LNCaP clone FGC (cell line): ENCODE measurements around the gene CNNM3.
A peak's percentile ranks its signal among the peaks of the same experiment; 100 is the strongest.

Source experiments
- DNase-seq: peaks from one replicate; pipeline ENCODE4 v3.0.0-alpha.2; 2011; ENCODE audit warnings: low read depth
- H3K4me3 ChIP-seq: 2 replicates; pipeline ENCODE4 v1.5.1; 2011; ENCODE audit warnings: mild to moderate bottlenecking, low read depth, low read length, control low read depth
- CTCF ChIP-seq: IDR thresholded peaks from 2 replicates; pipeline ENCODE4 v1.5.1; 2012; ENCODE audit warnings: mild to moderate bottlenecking; ENCODE audit not compliant: control insufficient read depth, insufficient read depth; ENCODE audit errors: extremely low read depth

The CNNM3 gene

GRCh38 chr2:96816127-96816835 is at the start of gene CNNM3:
CNNM3 (plus strand) TSS chr2:96816268; CDS start chr2:96816278, 10 bp downstream.
- peak; percentile 69 for DNase-seq
- H3K4me3 ChIP-seq = peak within 1 kb of the TSS; percentile 63
- TF ChIP-seq CTCF = peak; percentile 43

- TF ChIP-seq CTCF = no peak
- no peak overlapping the region for H3K4me3 ChIP-seq
- no peak for DNase-seq
These were observed 48.8 kb upstream of the CNNM3 start for GRCh38 chr2:96767135-96767871.

- no peak for DNase-seq
- H3K4me3 ChIP-seq = no peak overlapping the region
- TF ChIP-seq CTCF = no peak
These were observed 47.9 kb upstream of the CNNM3 start for GRCh38 chr2:96768083-96768561.

- H3K4me3 ChIP-seq = no peak overlapping the region
- TF ChIP-seq CTCF = no peak
- peak; percentile 86 for DNase-seq
These were observed 46.3 kb upstream of the CNNM3 start for GRCh38 chr2:96769814-96770213.

GRCh38 chr2:96770442-96771202 is 45.4 kb upstream of the CNNM3 start:
- no peak for DNase-seq
- no peak for TF ChIP-seq CTCF
- 0 out of 2 replicates have a peak overlapping the region, but pooled peaks have one; percentile 7 for H3K4me3 ChIP-seq

- peak; percentile 90 for DNase-seq
- TF ChIP-seq CTCF = peak; percentile 34
- H3K4me3 ChIP-seq = no peak overlapping the region
These were observed 44.1 kb upstream of the CNNM3 start for GRCh38 chr2:96771796-96772618.
